NCI-H146 treated with DMSO at 0.1 percent for 48 hours (cell line): Measurements from ENCODE around the gene GPR85.
"Not testable (repeated sequence)": the region's sequence is repeated elsewhere in the genome, so short reads cannot be mapped to it uniquely, and the experiment has no call there.

Experiments used
- DNase-seq: peaks from one replicate; lab custom pipeline; 2025; ENCODE audit not compliant: unreplicated experiment; lab: John Stamatoyannopoulos, UW

The GPR85 gene

DNA sequence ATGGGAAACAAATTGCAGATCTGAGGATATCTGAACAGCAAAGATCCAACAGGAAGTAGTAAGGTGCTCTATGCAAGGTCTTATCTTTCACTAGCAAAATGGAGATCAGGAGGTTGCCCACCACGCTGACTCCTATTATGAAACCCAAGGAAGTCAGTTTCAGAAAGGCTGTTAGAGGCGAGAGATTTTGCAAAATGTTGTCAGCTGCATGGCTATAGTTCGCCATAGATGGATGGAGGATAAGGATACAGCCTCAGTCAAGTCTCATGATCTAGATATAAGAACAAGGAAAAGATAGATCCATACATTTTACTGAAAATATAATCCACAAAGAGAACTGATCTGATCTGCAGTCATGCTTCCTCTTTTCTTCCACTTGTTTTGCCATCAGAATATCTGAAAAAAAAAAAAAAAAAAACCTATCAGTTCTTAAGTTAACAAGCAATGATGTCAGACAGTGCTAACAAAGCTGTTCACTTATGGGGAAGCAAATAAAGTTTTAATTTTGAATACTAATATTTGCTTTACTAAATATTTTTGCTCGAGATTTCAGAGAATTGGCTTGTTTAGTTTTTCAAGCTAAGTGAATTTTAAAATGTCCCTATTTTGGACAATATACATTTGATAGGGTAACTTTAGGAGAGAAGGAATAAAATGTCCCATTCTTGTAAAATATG lies 2.0 kb downstream of the GPR85 start:
- DNase-seq: no peak

DNA sequence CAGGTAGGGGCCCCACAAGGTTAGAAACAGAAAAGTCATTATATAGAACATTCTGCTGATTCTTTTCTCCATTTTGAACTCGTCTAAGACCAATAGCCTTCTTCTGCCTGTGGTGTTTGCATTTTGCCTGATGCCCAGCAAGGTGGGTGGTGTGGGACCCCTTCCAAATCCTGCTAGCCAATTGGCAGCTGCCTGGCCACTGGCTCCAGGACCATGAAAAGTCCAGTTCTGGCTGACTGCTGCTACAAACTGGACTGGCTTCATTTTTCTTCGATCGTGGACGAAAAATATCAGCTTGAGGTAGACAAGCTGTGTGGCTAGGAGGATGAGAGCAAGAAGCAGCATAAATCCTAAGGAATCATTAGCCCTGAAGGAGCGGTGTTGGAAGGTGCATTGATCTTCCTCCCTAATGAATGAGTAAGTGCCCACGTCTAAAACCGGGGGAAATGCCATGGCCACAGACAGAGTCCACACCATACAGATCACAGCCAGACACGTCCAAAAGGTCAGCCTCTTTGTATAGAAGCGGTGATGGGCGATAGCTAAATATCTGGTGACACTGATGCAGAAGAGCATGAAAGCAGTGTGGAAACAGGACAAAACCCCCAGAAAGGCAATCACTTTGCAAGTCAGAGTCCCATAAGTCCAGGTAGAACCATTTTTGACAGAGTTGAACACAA lies 2.7 kb downstream of the GPR85 start:
- DNase-seq: no peak

DNA sequence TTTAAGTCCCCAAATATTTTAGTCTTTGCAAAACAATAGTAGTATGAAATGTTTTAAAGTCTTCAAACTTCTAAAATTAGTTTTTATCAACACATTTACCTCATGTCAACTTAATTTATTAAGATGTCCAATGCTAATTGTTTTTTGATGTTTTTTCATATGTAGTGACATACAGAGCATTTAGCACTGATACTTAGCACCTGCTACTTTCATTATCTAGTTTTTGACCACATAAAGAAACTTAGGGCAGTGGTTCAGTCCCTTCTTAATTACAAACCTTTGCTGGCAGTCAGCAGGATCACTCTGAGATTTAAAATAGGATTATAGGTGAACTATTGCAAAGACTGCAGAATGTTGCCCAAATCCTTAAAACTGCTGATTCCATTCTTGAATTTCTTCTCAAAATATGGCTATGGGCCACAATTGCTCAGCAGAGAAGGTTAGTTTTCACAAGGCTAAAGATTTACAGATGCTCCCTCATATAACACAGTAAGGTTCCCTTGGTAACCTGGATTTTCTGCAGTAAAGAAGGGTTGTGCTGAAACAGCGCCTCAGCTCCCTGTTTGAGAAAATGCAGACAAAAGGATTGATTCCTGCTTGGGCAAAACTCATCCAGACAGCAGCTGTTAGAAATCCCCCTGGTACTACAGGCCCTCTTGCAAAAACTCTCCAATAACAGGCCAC lies 3.4 kb downstream of the GPR85 start:
- no peak for DNase-seq

DNA sequence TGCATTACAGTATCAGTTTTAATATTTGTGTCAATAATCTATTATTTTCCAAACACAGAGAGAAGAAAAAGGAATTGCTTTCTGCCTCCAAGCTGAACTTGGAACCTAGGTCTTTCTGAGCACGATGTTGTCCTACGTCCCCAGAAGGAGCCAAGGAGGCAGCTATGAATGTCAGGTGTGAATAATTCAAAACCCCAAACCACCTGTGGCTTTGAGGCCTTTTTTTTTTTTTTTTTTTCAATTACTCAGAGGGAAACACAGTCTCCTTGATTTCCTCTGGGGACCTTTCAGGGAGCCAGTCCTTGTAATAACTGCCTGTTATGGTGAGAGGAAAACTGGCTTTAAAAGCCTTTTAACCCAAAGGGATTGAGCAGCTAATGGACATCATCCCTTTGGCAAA lies 8.3 kb downstream of the GPR85 start:
- no peak for DNase-seq

- DNase-seq: no peak
Observed at GRCh38 chr7:113076703-113077102, 9.9 kb downstream of the GPR85 start.

DNA sequence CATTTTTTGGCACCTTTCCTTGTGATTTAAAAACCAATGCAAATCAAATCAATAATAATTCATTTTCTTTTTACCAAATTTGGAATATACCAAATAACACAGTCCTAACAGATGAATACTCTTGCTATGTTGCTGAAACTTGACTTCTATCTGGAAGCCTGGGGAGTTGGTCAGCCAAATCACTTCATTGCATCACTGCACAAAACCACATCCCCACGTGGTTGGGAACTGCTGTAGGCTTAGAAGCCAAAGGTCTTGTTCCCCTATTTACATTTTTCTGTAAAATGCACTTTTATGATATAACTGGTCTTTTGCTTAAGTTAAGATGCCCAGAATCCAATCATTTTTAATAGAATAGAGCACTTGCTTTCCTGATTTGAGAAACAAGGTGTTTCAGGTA lies 15.2 kb downstream of the GPR85 start:
- DNase-seq: no peak

GRCh38 chr7:113062499-113062898 lies 24.1 kb downstream of the GPR85 start:
- DNase-seq: no peak

- DNase-seq: no peak
Observed at GRCh38 chr7:113060100-113060499, 26.5 kb downstream of the GPR85 start.

- no peak for DNase-seq
Observed at GRCh38 chr7:113054938-113055337, 31.7 kb downstream of the GPR85 start.

DNA sequence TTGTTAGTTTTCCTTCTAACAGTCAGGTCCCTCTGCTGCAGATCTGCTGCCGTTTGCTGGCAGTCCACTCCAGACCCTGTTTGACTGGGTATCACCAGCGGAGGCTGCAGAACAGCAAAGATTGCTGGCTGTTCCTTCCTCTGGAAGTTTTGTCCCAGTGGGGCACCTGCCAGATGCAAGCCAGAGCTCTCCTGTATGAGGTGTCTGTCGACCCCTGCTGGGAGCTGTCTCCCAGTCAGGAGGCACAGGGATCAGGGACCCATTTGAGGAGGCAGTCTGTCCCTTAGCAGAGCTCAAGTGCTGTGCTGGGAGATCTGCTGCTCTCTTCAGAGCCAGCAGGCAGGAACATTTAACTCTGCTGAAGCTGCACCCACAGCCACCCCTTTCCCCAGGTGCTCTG lies 32.4 kb downstream of the GPR85 start:
- DNase-seq: not testable (repeated sequence)

DNA sequence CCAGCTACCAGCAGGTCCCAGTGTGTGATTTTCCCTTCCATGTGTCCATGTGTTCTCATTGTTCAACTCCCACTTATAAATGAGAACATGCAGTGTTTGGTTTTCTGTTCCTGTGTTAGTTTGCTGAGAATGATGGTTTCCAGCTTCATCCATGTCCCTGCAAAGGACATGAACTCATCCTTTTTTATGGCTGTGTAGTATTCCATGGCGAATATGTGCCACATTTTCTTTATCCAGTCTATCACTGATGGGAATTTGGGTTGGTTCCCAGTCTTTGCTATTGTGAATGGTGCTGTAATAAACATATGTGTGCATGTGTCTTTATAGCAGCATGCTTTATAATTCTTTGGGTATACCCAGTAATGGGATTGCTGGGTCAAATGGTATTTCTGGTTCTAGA lies 37.4 kb downstream of the GPR85 start:
- DNase-seq: not testable (repeated sequence)

DNA sequence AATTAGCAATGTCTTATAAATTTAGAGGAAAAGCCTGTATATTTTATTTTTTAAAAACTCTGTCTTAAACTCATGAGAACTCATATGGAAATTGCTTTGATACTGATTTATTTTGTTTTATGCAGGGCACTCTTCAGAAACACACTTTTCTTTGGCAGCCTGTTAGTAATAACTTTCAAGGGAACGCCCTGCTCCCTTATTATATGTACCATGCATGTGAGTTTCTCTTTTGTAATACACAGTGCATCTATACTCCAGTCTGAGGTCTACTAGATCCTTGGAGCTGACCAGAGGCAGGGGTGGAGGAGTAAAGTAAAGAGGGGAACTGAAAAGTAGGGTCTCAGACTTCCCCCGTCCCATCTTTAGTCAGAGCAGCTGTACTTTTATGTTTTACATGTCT lies 40.2 kb downstream of the GPR85 start:
- no peak for DNase-seq

- DNase-seq: no peak
Observed at GRCh38 chr7:113045379-113045778, 41.2 kb downstream of the GPR85 start.

- no peak for DNase-seq
Observed at GRCh38 chr7:113044394-113044793, 42.2 kb downstream of the GPR85 start.

DNA sequence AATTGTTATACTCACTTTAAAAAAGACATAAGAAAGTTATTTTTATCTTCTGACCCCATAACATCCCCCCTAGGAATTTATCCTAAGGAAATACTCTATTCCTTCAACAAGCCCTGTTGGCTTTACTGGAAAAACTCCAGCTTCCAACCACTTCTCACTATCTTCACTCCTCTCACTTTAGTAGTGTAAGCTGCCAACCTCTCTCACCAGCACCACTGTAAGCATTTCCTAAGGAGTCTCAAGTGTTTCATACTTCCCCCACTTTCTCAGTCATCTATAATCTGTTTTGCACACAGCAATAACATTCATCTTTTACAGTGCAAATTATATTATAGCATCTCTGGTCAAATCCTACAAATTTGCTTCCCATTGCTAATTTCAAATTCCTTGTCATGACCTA lies 45.8 kb downstream of the GPR85 start:
- DNase-seq: no peak

DNA sequence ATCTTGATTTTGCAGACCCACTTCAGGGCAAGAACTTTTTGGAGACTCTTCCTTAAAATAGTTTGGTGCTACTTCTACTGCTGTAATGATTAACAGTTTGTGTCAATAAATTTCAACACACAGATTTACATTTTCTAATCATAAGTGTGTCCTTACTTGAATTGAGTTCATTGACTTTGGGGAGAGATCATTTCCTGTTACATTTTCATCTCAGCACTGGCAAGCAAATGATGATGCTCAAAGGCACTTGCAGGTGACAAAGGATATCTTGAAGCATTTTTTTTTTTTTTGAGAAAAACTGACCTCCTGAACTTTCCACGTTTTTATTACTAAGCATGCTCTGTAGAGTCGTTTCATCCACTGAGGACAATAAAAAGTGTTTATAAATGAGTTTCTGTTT lies 52.7 kb downstream of the GPR85 start:
- no peak for DNase-seq
